OCI-LY3 (cell line): ENCODE data around the gene ADPRS.

ENCODE experiments used
- CTCF ChIP-seq: fragments of 200-600, 300-600 bp; sonication (generic); IDR thresholded peaks from 2 replicates; pipeline ENCODE4 v1.5.1; 2014; ENCODE audit warnings: antibody characterized with exemption, low read length, low read depth
- EZH2phosphoT487 ChIP-seq: fragments of 200-600 bp; shearing (Covaris generic); IDR thresholded peaks from 2 replicates; pipeline ENCODE4 v1.6.1; 2018; ENCODE audit warnings: antibody characterized with exemption, mixed run types, low read depth

DNA sequence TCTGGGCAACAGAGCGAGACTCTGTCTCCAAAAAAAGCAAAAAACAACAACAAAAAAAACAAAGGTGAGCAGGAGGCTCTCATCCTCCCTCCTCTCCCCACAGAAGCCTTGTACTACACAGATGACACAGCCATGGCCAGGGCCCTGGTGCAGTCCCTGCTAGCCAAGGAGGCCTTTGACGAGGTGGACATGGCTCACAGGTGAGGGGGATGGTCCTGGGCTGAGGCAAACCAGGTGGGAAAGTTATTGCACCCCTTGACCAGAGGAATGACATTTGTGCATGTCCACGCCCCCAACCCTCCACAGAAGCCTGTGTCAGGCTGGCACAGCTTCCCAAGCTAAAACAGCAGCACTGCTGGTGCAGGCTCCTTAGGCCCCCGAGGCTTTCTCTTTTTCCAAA lies 2.4 kb downstream of the ADPRS start:
- TF ChIP-seq CTCF (no peak), EZH2phosphoT487 (no peak)
